VCaP (cell line): Measurements from ENCODE around the gene CKS1B.

Source experiments
- H3K27ac ChIP-seq: fragments of 450-650 bp; 2 replicates; pipeline ENCODE4 v1.5.1; 2017
- CTCF ChIP-seq: fragments of 450-650 bp; conservative IDR thresholded peaks from 2 replicates; pipeline ENCODE4 v1.5.1; 2017; ENCODE audit warnings: mild to moderate bottlenecking, moderate library complexity

CKS1B gene

GRCh38 chr1:155022927-155023236, 48.4 kb downstream of the CKS1B start:
- peak overlapping the region; percentile 76 for H3K27ac ChIP-seq
- peak; percentile 19 for TF ChIP-seq CTCF

- no peak for TF ChIP-seq CTCF
- H3K27ac ChIP-seq = peak overlapping the region; percentile 76
Measured at GRCh38 chr1:155023627-155024026, 49.1 kb downstream of the CKS1B start.

GRCh38 chr1:155024315-155024714, 49.8 kb downstream of the CKS1B start:
- no peak overlapping the region for H3K27ac ChIP-seq
- no peak for TF ChIP-seq CTCF

GRCh38 chr1:155026154-155026553, 51.7 kb downstream of the CKS1B start:
- TF ChIP-seq CTCF = no peak
- H3K27ac ChIP-seq = no peak overlapping the region

- no peak overlapping the region for H3K27ac ChIP-seq
- no peak for TF ChIP-seq CTCF
Measured at GRCh38 chr1:155026588-155026987, 52.1 kb downstream of the CKS1B start.
